NCI-H69 (cell line): ENCODE data around the gene EHD3.
A peak's percentile ranks its signal among the peaks of the same experiment; 100 is the strongest.

ENCODE experiments used
- DNase-seq: peaks from one replicate; lab custom pipeline; 2025; lab: John Stamatoyannopoulos, UW

Gene EHD3

GRCh38 chr2:31237348-31238017, 3.5 kb downstream of the EHD3 start:
- no peak for DNase-seq

GRCh38 chr2:31238126-31238905, 4.4 kb downstream of the EHD3 start:
- no peak for DNase-seq

- no peak for DNase-seq
Observed at GRCh38 chr2:31238906-31239592, 5.1 kb downstream of the EHD3 start.

GRCh38 chr2:31239593-31240177, 5.7 kb downstream of the EHD3 start:
- no peak for DNase-seq

GRCh38 chr2:31240381-31241365, 6.7 kb downstream of the EHD3 start:
- DNase-seq: no peak

GRCh38 chr2:31241625-31242270, 7.8 kb downstream of the EHD3 start:
- peak; percentile 56 for DNase-seq

- no peak for DNase-seq
Observed at GRCh38 chr2:31243053-31243452, 9.1 kb downstream of the EHD3 start.

GRCh38 chr2:31244101-31244500, 10.1 kb downstream of the EHD3 start:
- DNase-seq: no peak

GRCh38 chr2:31246184-31246852, 12.4 kb downstream of the EHD3 start:
- DNase-seq: peak; percentile 87

- DNase-seq: no peak
Observed at GRCh38 chr2:31247711-31248110, 13.8 kb downstream of the EHD3 start.

- DNase-seq: no peak
Observed at GRCh38 chr2:31248139-31248538, 14.2 kb downstream of the EHD3 start.

GRCh38 chr2:31249009-31249690, 15.2 kb downstream of the EHD3 start:
- DNase-seq: no peak

GRCh38 chr2:31251018-31251417, 17.1 kb downstream of the EHD3 start:
- no peak for DNase-seq

GRCh38 chr2:31251851-31252250, 17.9 kb downstream of the EHD3 start:
- DNase-seq: no peak

GRCh38 chr2:31253356-31254131, 19.6 kb downstream of the EHD3 start:
- peak; percentile 78 for DNase-seq

- no peak for DNase-seq
Observed at GRCh38 chr2:31254237-31255203, 20.6 kb downstream of the EHD3 start.

GRCh38 chr2:31255911-31256571, 22.1 kb downstream of the EHD3 start:
- DNase-seq: no peak
